ENCODE results near the gene ZFYVE21.

The ZFYVE21 gene

DNA sequence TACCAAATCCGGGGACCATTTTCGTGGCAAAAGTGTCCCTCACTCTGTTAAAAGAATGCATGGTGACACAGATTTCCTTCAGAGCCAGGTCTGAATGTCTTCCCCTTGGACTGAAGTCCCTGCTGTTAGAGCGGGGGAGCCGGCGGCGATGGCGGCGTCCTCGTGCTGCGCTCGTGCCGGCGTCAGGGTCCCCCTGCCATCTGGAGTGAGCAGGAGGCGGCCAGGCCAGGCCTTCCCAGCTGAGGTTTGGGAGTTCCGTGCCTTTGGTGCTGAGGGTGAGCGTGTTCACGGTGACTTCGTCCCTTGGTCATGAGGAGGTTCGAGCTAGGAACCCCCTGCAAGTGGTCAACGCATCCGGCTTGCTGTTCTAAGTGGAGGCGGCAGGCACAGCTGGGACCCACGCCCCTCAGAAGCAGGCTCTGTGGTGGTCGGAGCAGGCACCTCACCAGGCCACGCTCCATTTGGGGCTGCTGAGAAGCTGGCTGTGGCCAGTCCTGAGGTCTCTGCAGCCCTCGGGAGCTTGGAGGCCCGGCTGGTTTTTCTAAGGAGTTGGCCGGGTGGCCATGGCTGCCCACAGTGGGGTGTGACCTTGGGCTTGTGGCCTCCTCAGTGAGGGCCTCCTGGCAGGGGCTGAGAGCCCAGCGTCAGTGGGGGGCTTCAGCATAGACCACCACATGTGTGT is 9.5 kb downstream of the ZFYVE21 start:
- DNase-seq (ENCODE audit: low read depth in 3 of 3) = no peak

- no peak for DNase-seq (ENCODE audit: low read depth in 3 of 3)
Observed at GRCh38 chr14:103725739-103726395, 10.3 kb downstream of the ZFYVE21 start.

- no peak for DNase-seq (ENCODE audit: low read depth in 3 of 3)
Observed at GRCh38 chr14:103726474-103726873, 10.9 kb downstream of the ZFYVE21 start.

- DNase-seq (ENCODE audit: low read depth in 3 of 3) = no peak
Observed at GRCh38 chr14:103727313-103727980, 11.8 kb downstream of the ZFYVE21 start.

GRCh38 chr14:103728141-103728540 is 12.5 kb downstream of the ZFYVE21 start:
- no peak for DNase-seq (ENCODE audit: low read depth in 3 of 3)

- DNase-seq (ENCODE audit: low read depth in 3 of 3) = no peak
Observed at GRCh38 chr14:103728721-103729120, 13.1 kb downstream of the ZFYVE21 start.

- DNase-seq (ENCODE audit: low read depth in 3 of 3) = no peak
Observed at GRCh38 chr14:103729496-103730448, 14.2 kb downstream of the ZFYVE21 start.

- DNase-seq (ENCODE audit: low read depth in 3 of 3) = no peak
Observed at GRCh38 chr14:103730490-103731035, 15.0 kb downstream of the ZFYVE21 start.

GRCh38 chr14:103731481-103731880 is 15.9 kb downstream of the ZFYVE21 start:
- no peak for DNase-seq (ENCODE audit: low read depth in 3 of 3)

GRCh38 chr14:103731916-103732867 is 16.6 kb downstream of the ZFYVE21 start:
- no peak for DNase-seq (ENCODE audit: low read depth in 3 of 3)

- no peak for DNase-seq (ENCODE audit: low read depth in 3 of 3)
Observed at GRCh38 chr14:103732868-103733620, 17.4 kb downstream of the ZFYVE21 start.

DNA sequence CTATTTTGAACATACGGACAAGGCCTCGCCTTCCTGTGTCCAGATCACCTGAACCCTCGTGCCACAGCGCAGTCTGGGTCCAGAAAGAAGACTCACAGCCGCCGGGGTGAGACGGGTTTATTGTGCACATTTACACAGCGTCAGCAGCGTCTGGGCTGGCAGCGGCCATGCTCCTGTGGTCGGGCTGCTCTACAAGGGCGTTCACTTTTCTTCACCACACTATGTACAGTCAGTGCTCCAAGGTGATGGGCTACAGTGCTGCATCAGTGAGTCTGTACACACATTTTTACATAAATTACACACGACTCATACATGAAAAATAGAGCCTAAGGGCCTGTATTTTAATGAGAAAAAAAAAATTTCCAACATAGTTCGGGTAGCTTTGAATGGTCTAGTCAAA is 18.0 kb downstream of the ZFYVE21 start:
- no peak for DNase-seq (ENCODE audit: low read depth in 3 of 3)

DNA sequence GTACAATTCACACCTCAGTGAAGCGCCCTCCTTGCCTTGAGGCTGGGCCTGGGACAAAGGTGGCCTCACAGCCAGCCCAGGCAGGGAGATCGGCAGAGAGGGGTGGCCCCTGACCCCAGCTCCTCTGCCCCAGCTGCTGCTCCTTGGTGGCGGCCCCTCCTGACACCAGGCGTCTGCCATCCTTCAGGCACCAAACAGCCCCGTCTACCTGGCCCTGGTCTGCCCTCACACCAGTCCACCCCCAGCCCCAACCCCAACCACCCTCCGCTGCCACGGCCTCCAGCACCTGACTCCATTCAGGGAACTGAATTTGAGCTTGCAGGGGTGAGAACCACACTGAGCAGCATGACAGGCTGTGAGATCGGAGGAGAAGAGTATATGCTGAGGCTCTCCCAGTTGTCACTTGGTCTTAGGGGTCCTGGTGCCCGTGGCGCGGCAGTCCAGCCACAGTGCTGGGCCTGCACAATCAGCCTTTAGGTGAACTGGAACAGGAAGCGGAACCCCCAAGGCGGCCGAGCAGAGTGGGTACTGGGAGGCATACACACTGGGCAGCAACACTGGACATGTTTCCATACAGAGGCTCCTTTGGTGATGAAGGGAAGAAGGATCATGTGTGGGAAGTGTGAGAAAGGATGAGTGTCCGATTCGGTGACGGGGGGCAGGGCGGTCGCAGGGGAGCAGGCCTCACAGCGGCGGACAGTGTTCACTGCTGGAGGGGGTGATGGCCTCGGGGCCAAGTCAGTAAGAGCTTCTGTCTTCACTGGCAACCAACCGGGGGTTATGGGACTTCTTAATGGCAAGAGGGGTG is 18.7 kb downstream of the ZFYVE21 start:
- DNase-seq (ENCODE audit: low read depth in 3 of 3) = no peak

DNA sequence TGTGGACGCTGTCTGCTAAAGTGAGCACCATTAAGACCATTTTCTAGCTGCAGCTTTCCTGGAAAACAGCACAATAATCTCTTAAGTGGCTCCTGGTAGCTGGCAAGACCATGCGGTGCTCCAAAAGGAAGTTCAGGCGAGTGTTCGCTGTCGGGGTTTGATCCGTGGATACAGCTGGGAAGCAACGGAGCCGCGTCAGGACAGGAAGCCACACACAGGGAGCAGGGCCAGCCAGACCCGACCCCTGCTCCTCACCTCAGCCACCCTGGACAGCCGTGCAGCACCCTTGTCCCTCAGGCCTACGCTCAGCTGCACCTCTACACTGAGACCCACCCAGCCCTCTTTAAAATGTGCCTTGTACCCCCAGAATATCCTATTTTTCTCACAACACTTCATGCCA is 19.4 kb downstream of the ZFYVE21 start:
- no peak for DNase-seq (ENCODE audit: low read depth in 3 of 3)

DNA sequence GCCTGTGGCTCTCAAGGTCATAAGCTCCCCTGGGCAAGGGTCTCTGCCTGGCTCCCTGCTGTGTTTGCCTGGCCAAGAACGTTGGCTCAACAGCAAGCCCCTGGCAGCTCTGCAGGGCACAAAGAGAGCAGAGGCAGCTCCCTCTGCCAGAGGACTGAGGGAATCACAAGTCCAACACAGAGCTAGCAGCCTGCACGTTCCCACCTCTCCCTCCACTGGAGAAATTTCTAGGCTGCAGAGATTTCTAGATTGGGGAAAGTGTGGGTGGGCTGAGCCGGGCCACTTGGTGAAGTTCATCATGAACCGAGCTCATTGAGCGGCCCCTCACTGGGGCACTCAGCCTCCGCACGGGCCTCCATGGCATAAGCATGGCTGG is 19.8 kb downstream of the ZFYVE21 start:
- no peak for DNase-seq (ENCODE audit: low read depth in 3 of 3)

GRCh38 chr14:103735815-103736545 is 20.4 kb downstream of the ZFYVE21 start:
- DNase-seq (ENCODE audit: low read depth in 3 of 3) = no peak

DNA sequence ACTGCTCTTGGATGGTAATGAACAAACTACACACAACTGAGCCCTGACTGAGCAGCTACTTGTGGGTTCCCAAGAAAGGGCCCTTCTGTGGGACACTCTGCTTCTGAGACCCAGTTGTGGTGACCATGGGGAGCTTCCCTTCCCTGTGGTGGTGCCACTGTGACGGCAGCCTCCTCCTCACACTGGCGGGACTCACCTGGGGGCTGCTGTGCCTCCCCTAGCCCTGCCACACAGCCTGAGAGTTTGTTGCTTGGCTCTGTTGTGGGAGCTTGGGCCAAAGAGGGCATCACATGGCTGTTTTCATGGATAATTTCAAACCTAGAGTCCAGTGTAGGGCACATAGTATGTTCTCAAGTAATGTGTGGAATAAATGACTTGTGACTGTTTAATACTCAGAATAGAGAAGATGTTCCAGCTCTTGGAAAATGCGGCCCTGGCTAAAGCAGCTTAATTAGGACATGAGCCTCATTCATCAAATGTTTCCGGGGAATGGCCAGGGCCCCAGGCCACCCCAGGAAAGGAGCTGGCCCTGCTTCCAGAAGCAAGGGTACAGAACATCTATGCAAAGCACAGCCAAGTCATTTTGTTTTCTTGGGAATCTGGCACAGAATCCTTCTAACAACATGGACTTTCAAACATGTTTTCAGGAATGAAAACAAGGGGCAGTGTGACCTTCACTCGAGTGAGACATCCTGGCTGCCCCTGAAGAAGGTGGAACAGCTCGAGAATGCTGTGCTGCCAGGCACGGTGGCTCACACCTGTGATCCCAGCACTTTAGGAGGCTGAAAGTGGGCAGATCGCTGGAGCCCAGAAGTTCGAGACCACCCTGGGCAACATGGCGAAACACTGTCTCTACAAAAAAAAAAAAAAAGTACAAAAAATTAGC is 21.2 kb downstream of the ZFYVE21 start:
- DNase-seq (ENCODE audit: low read depth in 3 of 3) = no peak

Data from stimulated activated CD4-positive, alpha-beta T cell treated with anti-CD3 and anti-CD28 coated beads, TNF-alpha, amount 100 ng/mL, for 4 hours (primary cell).